NCI-H526 (cell line): ENCODE results near the gene TXNRD2.
"Not testable (repeated sequence)": the region's sequence is repeated elsewhere in the genome, so short reads cannot be mapped to it uniquely, and the experiment has no call there.

Experiments used
- DNase-seq, 2 experiments: peaks; one replicate each; lab custom pipeline; 2025; lab: John Stamatoyannopoulos, UW

The TXNRD2 gene

DNA sequence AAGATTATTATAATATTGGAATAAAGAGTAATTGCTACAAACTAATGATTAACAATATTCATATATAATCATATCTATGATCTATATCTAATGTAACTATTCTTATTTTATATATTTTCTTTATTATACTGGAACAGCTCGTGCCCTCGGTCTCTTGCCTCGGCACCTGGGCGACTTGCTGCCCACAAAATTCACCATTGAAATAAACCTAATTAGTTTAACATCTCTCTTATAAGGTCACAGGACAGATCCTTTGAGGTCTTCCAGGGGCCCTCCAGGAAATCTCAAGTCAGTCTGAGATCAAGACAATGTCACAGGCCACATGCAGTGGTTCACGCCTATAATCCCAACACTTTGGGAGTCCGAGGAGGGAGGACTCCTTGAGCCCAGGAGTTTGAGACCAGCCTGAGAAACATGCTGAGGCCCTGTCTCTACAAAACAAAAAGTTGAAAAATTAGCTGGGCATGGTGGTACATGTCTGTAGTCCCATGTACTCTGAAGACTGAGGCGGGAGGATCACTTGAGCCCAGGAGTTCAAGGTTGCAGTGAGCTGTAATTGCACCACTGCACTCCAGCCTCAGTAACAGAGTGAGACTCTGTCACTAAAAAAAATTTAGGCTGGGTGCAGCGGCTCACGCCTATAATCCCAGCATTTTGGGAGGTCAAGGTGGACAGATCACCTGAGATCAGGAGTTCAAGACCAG lies 6.6 kb upstream of the TXNRD2 start:
- no peak for DNase-seq

DNA sequence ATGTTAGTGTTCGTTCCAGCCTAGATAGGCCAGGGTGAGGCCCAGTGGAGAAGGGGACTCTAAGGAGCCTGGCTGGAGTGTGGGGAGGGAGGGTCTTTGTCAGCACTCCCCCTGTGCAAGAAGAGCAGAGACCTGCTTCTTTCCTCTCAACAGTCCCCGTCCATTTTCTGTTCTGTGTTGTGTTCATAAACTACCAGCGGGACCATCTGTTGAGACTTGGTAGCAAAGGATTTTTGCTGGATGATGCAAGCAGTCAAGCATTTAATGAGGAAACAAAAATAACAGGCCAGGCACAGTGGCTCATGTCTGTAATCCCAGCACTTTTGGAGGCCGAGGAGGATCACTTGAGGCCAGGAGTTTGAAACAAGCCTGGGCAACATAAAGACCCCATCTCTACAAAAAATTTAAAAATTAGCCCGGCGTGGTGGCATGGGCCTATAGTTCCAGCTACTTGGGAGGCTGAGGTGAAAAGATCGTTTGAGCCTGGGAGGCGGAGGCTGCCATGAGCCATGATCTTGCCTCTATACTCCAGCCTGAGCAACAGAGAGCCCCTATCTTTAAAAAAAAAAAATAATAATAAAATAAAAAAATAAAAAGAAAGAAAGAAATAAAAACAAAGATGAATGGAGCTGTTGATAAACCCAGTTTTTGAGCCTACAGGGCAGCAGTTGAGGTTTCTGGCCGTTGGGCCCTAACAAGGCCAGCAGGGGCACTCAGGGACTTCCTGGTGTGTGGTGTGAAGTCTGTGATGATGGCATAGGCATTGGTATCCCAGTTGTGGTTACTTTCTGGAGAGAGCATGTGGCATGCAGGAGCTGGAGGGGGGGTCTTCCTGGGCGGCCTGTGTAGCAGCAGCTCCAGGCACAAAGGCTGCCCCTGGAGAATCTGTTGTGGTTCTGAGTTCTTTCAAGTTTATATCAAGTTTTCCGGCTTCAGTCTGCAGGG lies 1.7 kb upstream of the TXNRD2 start:
- no peak for DNase-seq

DNA sequence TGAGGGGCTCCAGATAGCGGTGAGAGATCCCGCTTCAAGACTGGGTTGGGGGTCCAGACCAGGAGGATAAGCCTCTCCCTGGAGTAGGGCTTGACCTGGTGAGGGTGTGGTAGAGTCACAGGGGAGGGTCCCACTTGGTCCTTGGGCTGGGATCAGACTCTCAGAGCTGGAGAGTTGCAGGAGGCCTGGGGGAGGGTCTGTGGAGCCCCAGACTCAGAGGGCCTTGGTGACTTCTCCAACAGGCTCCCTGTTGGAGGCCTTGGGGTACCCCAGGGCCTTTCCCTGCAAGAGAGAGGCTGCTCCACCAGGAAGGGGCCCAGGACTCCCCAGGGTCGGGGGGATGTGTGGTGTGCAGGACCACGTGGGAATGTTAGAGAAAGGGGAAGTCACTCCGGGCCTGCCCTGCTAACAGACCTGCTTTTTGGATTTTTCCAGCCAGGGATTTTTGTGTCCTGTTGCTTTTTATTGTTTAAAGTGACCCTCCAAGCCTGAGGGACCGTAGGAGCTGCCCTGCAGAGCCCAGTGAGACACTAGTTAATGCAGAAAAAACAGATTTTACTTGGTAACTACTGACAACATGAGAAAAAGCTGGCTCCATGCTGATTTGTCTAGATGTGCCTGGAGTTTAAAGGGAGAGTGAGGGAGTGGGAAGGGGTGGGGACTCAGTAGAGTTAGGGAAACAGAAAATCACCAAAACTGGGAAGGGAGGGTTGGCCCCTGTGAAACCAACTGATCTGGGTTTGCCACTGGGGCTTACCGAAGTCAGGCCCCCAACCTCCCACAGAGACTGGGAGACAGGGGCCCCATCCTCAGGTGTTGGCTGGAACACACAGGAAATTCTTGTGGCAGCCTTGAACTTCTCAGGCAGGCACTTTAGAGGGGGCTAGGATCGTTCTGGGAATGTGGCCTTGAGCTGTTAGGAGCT lies 801 bp upstream of the TXNRD2 start:
- no peak for DNase-seq

DNA sequence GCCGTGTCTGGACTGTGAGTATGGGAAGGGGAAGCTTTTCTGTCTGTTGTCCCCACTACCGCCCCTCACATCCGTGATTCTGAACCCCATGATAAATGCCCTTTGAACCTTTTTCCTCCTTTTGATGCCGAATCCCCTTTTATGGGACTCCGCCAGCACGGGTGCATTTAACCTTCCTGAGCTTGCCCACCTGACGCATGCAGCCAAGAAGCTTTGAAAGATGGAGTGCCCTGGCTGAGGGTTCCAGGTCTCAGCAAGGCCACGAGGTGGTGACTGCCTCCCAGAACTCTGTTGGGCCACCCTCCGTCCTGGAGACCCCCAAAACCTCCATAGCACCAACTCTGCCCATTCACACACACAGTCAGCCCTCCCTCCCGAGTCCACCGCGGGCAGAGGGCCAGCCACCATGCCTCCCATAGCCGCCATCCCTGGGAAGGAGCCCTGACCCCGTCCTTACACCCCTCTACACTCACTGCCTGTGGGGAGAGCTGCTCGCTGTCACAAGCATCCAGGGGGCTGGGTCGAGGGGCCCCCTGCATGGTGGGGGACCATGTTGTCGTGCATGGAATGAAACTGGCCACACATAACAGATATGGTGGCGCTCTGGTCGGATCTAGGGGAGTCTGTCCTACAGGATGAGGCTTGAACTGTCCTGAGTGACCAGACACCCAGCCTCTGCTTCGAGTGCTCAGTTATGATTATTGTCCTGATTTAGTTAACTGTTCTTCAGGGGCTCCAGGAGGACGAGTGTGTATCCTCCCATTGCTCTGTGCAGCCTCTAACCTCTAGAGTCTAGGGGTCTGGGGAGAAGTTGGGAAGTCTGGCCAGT lies 868 bp downstream of the TXNRD2 start:
- no peak for DNase-seq

DNA sequence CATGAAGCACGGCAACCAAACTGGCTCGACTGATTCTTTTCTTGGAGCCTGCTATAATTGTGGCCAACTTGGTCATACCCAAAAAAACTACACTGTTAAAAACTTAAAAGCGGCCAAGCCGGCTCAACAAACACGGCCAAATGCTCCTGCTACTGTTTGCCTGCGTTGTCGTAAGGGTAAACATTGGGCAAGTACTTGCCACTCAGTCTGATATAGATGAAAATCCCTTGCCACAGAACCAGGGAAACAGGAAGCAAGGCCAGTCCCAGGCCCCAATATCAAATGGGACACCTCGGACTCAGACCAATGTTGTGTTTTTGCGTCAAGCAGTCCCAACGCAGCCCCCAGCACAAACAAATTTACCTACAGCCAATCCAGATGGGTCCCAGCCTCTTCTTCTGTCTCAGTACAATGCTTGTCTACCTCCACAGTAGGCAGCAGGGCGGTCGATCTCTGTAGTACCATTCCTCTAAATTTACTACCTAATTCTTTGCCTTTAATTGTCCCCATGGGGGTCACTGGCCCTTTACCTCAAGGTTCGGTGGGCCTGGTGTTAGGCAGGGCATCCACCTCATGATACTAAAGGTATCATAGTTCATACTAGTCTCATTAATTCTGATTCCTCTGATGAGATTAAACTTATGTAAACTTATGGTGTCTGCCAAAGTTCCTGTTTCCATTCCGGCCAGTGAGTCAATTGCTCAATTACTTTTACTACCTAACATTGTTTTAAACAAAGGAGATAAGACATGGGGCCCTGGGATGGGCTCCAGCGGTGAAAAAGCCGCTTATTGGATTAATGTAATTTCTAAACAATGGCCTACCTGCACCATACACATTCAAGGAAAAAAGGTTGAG lies 3.8 kb downstream of the TXNRD2 start:
- no peak for DNase-seq

DNA sequence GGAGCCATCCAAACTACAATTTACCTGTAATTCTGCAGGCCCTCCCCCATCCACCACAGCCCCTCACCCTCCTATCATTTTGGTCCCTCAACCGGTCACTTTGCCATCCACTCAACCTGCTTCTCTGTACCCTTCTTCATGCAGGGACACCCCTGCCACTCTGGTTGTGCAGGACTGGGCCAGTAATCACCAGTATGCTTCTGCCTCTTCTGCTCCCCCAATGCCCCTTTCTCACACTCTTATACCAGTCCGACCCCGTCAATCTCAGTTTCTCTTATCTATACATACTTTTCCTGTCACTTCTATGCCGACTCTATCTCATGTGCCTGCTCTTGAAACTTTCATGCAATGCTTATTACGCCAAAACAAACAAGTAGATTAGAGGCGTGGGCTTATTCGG lies 5.1 kb downstream of the TXNRD2 start:
- DNase-seq: no peak

DNA sequence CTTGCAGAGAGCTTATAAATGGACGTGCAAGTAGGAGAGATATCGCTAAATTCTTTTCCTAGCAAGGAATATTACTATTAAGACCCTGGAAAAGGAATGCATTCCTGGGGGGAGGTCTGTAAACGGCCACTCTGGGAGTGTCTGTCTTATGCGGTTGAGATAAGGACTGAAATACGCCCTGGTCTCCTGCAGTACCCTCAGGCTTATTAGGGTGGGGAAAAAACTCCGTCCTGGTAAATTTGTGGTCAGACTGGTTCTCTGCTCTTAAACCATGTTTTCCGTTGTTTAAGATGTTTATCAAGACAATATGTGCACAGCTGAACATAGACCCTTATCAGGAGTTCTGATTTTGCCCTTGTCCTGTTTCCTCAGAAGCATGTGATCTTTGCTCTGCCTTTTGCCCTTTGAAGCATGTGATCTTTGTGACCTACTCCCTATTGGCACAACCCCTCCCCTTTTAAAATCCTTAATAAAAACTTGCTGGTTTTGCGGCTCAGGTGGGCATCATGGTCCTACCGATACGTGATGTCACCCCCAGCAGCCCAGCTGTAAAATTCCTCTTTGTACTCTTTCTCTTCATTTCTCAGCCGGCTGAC lies 6.4 kb downstream of the TXNRD2 start:
- not testable (repeated sequence) for DNase-seq

DNA sequence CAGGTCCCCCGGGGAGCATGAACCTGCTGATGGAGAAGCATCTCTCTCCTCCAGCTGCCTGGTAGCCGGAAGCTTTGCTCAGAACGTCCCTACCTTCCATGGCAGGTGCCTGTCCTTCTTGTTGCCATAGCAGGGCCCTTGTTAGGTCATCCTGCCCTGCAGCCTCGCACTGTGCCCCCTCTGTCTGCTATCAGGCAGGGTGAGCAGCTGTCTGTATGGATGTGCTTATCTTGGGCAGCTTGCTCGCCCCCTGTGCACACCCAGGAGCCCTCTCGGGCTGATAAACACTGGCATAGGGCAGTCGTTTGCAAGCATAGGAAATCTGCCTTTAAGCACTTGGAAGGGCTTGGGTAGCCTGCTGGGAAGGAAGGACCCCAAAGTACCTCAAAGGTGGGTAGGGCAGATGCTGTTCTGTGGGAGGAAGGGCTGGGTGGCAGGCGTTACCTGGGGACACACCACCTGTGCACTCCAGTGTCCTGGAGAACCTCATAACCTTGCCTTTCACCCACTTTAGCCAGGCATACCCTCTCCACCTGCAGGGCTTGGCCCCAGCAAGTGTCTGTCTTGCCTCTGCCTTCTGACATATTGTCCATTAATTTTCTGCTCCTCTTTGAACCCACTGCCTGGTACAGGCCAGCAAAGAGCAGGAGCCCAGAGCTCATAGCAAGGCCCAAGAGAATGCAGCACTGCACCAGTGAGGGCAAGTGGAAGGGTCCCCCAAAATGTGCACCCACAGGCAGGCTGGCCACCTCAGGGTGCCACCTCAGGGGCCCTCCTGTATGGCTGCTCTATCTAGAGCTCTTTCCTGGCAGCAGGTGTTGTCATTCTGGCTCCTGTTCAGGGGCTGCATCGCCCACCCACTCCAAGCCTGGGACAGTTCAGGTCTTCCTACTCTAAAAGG lies 8.0 kb downstream of the TXNRD2 start:
- no peak for DNase-seq

DNA sequence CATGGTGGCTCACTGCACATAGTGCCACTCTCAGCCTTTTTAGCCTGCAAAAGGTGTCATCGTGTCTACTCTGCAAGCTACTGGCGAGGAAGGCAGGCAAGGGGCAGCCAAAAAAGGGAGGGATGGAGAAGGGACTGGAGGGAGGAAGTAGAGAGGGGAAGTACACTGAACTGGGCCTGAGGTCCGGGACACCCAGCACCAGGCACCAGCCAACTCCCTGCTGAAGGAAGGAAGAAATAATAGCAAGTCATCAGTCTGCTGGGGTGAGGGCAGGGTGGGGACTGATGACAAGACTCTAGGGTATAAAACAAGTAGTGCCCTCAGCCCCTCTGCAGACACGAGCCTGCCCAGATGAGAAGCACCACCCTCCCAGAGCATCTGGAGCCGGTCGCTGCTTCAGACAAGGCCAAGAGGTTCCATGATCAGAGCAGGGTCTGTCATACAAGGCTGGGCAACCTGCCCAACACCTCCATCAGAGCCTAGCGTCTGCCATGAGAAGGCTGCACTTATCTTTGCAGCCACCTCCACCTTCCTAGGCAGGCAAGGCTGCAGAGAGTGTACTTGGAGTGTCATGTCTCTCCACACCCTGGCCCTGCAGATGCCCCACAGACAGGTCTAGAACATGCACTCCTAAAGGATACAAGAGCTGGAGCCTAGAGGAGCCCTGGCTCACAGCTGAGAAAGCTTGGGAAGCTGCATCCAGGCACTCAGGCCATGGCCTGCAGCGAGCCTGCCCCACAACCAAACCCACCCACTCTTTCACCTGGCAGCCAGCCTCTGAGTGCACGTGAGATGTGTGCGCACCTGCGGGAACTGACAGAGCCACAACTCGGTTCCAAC lies 9.0 kb downstream of the TXNRD2 start:
- no peak for DNase-seq

DNA sequence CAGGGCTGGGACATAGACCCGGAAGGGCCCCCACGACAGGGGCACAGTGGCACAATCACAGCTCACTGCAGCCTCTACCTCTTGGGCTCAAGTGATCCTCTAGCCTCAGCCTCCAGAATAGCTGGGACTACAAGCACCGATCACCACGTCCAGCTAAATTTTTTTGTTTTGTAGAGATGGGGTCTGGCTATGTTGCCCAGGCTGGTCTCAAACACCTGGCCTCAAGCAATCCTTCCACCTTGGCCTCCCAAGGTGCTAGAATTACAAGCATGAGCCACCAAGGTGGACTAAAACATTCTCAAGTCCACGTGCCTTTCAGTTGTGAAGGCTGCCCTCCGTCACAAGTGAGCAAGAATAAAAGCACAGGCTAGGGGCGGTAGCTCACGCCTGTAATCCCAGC lies 10.1 kb downstream of the TXNRD2 start:
- no peak for DNase-seq

DNA sequence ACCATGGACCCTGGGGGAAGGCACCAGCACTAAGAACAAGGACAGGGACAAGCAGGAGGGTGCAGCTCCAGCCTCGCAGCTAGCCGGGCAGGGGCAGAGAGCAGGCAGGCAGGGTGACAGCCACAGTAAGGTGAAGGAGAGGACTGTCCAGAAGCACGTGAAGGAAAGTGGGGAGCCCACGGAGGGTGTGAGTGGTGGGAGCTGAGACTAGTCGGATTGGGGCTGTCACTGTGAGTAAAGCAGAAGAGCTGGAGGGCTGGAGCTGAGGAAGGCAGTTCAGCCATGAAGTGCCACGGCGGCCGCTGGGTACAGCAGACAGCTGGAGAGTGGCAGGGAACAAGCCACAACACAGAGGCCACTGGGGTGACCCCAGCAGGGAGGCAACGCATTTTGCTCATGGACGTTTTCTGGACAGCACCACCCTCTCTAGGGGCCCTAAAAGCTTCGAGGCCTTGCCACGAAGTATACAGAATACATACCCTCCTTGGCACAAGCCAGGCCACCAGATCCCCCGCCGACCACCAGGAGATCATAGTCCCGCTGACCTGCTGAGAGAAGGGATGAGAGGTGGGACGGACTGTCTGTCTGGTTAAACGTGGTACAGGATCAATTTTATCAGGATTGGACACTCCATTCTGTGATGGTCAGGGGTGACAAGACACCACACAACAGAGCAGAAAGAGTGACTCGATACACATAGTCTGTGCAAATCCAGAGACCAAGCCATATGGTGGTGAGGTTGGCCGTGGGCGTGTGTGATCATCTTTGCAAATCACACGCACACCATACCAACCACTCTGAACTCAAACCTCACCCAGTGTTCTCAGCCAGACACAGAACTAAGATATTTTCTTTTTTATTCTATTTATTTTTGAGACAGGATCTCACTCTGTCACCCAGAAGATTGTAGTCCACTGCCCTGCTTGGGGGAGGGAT lies 10.8 kb downstream of the TXNRD2 start:
- no peak for DNase-seq

DNA sequence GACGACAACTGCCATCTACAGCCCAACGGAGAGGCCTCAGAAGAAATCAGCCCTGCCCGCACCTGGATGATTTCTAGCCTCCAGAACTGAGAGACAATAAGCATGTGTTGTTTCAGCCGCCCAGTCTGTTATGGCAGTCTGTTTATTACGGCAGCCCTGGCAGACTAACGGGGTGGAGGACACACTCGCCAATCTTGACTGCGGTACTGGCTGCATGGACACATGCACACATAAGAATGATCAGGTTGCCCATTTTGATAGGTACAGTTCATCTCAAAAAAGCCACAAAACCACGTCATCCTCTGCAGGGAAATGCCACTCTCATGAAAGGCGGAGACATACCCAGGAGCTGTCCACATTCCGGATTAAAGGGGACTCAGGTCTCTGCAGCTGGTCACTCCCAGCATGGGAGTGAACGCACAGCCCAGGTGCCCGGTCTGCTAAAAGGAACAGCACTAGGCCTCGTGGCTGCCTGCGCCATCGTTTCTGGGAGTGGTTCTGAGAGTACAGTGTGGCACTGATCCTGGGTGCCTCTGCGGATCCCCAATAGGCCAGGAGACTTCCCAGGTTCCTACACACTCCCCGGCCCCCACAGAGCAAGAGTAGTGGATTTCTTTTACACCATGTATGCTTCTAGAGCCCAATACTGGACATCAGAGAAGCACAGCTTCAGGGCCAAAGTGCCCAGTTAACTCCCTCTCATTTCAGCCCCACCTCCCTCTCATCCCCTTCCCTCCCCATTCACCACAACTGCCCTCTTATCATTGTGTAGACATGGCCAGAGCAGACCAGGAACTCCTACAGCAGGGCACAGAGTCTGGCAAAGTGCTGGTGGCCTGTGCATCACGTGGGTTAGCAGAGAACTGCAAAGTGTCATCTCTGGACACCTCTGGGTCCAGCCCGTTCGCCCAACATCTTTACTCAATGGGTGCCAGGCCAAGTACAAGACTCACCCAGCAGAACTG lies 11.8 kb downstream of the TXNRD2 start:
- DNase-seq: no peak

DNA sequence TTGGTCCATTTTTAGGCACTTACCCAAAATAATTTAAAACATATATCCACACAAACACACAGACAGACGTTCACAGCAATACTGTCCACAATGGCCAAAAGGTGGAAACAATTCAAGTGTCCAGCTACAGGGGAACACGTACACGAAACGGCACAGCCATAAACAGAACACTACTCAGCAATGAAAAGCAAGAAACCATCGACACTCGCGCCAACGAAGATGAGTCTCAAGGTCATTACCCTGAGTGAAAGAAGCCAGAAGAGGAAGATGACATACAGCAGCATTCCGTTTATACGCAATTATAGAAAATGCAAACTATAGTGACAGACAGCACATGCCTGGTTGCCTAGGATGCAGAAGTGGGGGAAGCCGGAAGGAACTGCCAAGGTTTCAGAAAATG lies 13.4 kb downstream of the TXNRD2 start:
- no peak for DNase-seq

DNA sequence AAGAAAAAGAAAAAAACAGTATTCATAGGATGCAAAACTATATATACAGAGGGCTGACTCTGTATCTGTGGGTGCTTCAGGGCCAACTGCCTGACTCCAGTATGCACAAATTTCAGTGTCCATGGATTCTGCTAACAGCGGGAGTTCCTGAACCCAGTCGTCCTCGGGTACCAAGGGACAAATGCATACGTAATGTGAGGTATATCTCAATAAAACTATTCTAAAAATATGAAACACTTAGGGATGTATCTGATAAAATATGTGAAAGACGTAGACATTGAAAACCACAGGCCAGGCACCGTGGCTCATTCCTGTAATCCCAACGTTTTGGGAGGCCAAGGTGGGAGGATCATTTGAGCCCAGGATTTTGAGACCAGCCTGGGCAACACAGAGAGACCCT lies 13.9 kb downstream of the TXNRD2 start:
- DNase-seq: no peak

DNA sequence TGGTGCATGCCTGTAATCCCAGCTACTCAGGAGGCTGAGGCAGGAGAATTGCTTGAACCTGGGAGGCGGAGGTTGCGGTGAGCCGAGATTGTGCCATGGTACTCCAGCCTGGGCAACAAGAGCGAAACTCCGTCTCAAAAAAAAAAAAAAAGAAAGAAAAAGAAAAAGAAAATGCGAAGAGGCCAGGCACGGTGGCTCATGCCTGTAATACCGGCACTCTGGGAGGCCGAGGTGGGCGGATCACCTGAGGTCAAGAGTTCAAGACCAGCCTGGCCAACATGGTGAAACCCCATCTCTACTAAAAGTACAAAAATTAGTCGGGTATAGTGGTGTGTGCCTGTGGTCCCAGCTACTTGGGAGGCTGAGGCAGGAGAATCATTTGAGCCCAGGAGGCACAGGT lies 15.6 kb downstream of the TXNRD2 start:
- DNase-seq: not testable (repeated sequence)
